Immature natural killer cell (primary cell): ENCODE data around the gene STK33. TPM values are rescaled to one million over a fixed set of nuclear protein-coding genes. Genes with fewer than 3 reads are reported as not detected.

Source experiments
- DNase-seq, 3 donors: peaks; one replicate each; pipeline ENCODE4 v3.0.0; 2022; ENCODE audit warnings: mixed read lengths in 1 of 3
- H3K27ac Mint-ChIP-seq, 6 donors: one replicate each; pipeline ENCODE4 v1.8.0; 2020; ENCODE audit warnings: mixed read lengths in 6 of 6, mild to moderate bottlenecking in 5 of 6, inconsistent platforms in 4 of 6, moderate library complexity in 3 of 6
- H3K27me3 Mint-ChIP-seq, 3 donors: one replicate each; pipeline ENCODE4 v1.8.0; 2020 to 2021; ENCODE audit warnings: low read depth in 3 of 3, mild to moderate bottlenecking in 3 of 3, mixed read lengths in 3 of 3, moderate library complexity in 3 of 3, inconsistent platforms in 1 of 3
- H3K36me3 Mint-ChIP-seq, 3 donors: one replicate each; pipeline ENCODE4 v1.8.0; 2020; ENCODE audit warnings: mixed read lengths in 3 of 3, inconsistent platforms in 2 of 3, mild to moderate bottlenecking in 2 of 3
- H3K4me1 Mint-ChIP-seq, 2 donors: one replicate each; pipeline ENCODE4 v1.8.0; 2020; ENCODE audit warnings: inconsistent platforms in 2 of 2, mild to moderate bottlenecking in 2 of 2, mixed read lengths in 2 of 2, moderate library complexity in 1 of 2
- H3K4me3 Mint-ChIP-seq, 5 donors: one replicate each; pipeline ENCODE4 v1.8.0; 2020; ENCODE audit warnings: mild to moderate bottlenecking in 5 of 5, mixed read lengths in 5 of 5, inconsistent platforms in 3 of 5, moderate library complexity in 3 of 5
- H3K9me3 Mint-ChIP-seq, 6 donors: one replicate each; pipeline ENCODE4 v1.8.0; 2020; ENCODE audit warnings: mild to moderate bottlenecking in 6 of 6, mixed read lengths in 6 of 6, inconsistent platforms in 4 of 6, moderate library complexity in 3 of 6
- polyA plus RNA-seq, 3 donors: library from polyadenylated mRNA; unstranded; fragments of 300-500 nt; fragmentation: Illumina TruSeq; gene quantifications; one replicate each; pipeline ENCODE4 v1.2.3, GENCODE V29; 2021

The STK33 gene
- polyA plus RNA-seq, 3 donors from 2014 or later: not detected

DNA sequence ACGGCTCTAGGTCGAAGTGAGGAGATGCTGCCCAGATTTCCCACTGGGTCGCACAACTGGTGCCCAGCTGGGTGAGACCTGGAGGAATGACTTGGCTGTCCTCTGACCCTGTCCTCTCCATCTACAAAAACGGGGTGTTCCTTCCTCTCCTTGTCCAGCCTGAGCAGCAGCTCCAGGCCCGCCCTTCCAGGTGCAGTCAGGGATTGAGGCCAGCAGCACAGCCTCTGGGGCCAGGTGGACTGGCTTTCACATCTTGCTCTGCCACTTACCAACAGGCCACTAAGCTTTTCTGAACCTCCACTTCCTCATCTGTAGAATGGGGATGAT is 238.6 kb downstream of the STK33 start:
- H3K9me3 Mint-ChIP-seq: no peaks in the 10 kb centered on the region
- peaks cover 0 to 6% (median 0%) of the 10 kb centered on the region in 3 donors for H3K27me3 Mint-ChIP-seq
- H3K36me3 Mint-ChIP-seq: no peaks in the 10 kb centered on the region
- DNase-seq: no peak
- no peak overlapping the region for H3K27ac Mint-ChIP-seq
- H3K4me1 Mint-ChIP-seq: peaks cover 0 to 12% of the 10 kb centered on the region in 2 donors
- H3K4me3 Mint-ChIP-seq: peak overlapping the region in 1 of 5 donors; percentile 58

DNA sequence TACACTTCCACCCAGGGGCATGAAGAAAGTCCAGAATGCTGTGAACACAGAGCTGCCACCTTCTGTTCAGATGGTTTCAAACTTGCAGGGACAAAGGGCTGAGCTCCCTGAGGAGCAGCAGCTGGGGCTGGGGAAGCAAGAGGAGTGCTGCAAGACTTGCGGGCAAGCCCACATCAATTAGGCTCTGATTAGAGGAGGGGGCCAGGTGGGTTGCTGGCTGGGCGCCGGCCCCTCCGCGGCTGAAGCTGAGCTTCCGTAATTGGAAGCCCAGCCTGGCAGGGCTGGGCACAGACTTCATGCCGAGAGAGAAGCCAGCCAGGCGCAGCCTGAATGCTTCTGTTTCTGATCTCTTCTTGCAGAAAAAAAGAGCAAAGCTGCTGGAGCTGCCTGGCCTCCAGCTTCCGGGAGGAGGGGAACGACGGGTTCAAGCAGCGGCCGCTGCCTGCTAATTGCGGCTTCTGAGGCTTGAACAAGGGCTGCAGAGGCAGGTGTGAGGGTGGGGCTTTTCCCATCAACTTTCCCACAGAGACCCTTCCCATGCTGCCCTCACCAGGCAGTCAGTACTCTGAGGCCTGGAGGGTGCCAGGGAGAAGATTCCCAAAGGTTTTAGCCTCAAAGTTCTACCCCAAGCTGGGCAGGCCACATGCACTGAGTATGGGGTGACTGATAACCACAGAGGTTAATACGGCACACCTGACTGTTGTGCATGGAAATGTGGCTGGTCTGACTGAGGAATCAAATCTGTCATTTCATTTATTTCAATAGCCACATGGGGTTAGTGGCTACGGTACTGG is 239.2 kb downstream of the STK33 start:
- no peaks in the 10 kb centered on the region for H3K9me3 Mint-ChIP-seq
- no peak overlapping the region for H3K27ac Mint-ChIP-seq
- H3K4me3 Mint-ChIP-seq: peak overlapping the region in 1 of 5 donors; percentile 33
- H3K36me3 Mint-ChIP-seq: no peaks in the 10 kb centered on the region
- peaks cover 0 to 12% of the 10 kb centered on the region in 2 donors for H3K4me1 Mint-ChIP-seq
- H3K27me3 Mint-ChIP-seq: peaks cover 0 to 6% (median 0%) of the 10 kb centered on the region in 3 donors
- no peak for DNase-seq

DNA sequence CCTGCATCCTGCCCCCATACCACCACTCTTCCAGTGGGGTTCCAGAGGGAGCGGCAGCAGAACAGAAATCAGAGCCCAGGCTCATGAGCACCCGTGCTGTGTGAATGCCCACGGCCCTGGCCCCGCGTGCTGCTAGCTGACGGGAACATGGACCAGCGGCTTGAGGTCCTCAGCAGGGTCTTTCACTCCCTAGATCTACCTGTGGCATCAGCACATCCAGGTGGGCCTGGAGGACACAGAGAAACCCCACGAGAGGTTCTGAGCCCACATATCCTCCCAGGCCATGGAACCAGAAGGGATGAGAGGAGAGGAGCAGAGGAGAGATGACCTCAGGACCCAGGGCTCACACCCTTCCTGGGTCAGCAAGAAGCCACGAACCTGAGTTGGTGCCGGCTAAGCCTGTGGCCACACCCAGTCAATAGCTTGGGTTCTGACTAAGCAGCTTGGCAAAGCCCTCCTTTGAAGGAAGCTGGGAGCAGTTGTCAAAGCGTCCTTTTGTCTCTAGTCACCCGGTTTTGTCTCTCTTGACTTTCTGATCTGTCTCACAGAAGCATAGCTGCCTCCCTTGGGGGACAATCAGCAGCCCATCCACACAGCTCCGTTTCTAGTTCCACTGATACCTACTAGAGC is 241.0 kb downstream of the STK33 start:
- H3K4me3 Mint-ChIP-seq: no peak overlapping the region
- H3K9me3 Mint-ChIP-seq: no peaks in the 10 kb centered on the region
- H3K27ac Mint-ChIP-seq: no peak overlapping the region
- H3K4me1 Mint-ChIP-seq: peaks cover 0 to 12% of the 10 kb centered on the region in 2 donors
- no peaks in the 10 kb centered on the region for H3K36me3 Mint-ChIP-seq
- peaks cover 0 to 8% (median 0%) of the 10 kb centered on the region in 3 donors for H3K27me3 Mint-ChIP-seq
- DNase-seq: no peak

DNA sequence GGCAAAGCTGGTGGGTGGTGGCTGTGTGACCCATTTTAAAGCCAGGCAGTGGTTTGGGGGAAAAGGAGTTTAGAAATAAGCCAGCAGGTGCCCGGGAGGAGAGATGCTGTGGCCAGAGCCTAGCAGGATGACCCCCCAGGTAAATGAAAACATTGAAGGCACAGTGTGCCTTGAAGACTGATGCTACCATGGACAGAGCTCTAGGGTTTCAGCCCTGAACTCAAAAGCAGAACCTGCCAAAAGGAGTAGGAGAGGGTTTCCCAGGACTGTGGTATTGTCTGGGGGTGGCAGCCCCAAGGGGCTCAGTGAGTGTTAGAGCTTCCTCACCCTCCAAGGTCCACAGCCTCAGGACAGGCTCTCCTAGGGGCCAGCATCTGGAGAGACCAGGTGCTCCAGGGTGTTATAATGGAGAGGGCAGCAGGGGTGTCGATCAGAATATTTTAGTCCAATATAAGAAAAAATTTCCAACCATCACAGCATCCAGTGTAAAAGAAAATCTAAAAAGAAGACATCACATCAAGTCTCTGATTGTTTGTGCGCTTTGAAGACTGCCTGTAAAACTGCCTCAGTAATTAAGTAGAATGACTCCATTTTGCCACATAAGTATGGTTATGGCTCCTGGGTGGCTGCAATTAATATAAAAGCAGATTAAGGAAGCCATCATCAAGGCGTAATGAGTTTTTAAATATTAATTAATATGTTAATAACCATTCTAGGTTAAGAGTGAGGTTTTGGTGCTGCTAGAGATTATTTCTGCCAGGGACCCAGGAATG is 241.7 kb downstream of the STK33 start:
- no peak for DNase-seq
- peaks cover 0 to 8% (median 0%) of the 10 kb centered on the region in 3 donors for H3K27me3 Mint-ChIP-seq
- peaks cover 0 to 12% of the 10 kb centered on the region in 2 donors for H3K4me1 Mint-ChIP-seq
- H3K36me3 Mint-ChIP-seq: no peaks in the 10 kb centered on the region
- no peak overlapping the region for H3K4me3 Mint-ChIP-seq
- no peak overlapping the region for H3K27ac Mint-ChIP-seq
- no peaks in the 10 kb centered on the region for H3K9me3 Mint-ChIP-seq

DNA sequence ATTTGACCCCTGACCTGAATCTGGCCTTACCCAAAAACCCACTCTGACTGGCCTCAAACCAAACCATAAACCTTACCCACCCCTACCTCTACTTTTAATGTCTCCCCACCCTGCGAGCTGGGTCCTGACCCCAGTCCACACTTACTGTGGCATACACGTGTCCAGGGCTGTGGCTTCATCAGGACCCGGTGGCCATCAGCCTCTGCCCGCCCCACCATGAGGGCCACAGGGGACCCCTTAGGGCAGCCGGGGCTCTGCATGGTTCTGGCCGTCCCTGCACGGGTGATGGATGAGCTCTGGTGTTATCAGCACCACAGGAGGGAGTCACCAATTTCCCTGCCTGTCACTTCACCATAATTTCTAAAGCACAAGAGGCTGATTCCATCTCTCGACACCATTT is 242.8 kb downstream of the STK33 start:
- Mint-ChIP-seq H3K4me1 (peaks cover 0 to 12% of the 10 kb centered on the region in 2 donors), H3K27ac (no peak overlapping the region), H3K4me3 (no peak overlapping the region), H3K9me3 (no peaks in the 10 kb centered on the region), H3K36me3 (no peaks in the 10 kb centered on the region), H3K27me3 (peaks cover 0 to 8% (median 0%) of the 10 kb centered on the region in 3 donors)
- no peak for DNase-seq

DNA sequence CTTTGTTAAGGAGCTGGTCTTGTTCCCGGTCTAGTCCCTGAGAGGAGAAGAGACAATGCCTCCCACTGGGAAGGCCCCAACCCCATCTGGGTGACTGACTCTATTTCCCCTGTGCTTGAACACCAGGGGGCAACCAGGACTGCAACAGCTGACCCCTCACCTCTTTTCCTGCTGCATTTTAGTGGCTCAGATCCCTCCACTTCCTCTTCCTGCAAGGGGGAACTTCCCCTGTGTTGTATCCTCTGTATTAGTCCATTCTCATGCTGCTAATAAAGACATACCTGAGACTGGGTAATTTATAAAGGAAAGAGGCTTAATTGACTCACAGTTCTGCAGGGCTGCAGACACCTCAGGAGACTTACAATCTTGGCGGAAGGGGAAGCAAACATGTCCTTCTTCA is 246.1 kb downstream of the STK33 start:
- no peak for DNase-seq
- Mint-ChIP-seq H3K9me3 (no peaks in the 10 kb centered on the region), H3K36me3 (no peaks in the 10 kb centered on the region), H3K27ac (no peak overlapping the region), H3K4me3 (no peak overlapping the region), H3K4me1 (no peaks in the 10 kb centered on the region), H3K27me3 (peaks cover 0 to 4% (median 0%) of the 10 kb centered on the region in 3 donors)

DNA sequence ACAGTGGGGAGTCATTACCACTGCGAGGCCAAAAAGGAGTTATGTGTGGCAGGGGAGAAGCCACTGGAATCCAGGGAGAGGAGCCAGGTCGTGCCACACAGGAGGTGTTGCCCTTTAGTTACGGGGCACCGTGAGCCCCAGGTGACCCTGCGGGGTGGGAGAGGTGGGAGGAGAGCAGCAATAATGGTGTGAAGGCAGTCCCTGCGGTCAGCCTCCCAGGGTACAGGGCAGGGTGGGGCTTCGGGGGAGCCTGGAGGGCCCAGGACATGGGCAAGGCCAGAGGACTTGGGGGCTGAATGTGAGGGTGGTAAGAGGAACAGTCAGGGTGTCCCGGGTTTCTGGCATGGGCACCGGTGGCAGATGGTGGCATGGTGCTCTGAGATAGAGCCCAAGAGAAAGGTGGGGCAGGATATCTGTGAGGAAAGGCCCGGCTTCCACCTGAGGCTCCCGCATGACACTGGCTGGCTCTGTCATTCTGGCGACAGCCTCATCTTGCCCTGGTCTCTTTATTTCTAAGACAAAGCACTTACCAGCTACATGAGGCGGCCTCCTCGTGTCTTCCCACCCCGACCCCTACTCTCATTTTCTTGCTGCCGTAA is 247.8 kb downstream of the STK33 start:
- Mint-ChIP-seq H3K27ac (no peak overlapping the region), H3K4me1 (no peaks in the 10 kb centered on the region), H3K4me3 (no peak overlapping the region), H3K36me3 (no peaks in the 10 kb centered on the region), H3K9me3 (no peaks in the 10 kb centered on the region), H3K27me3 (peaks cover 0 to 4% (median 2%) of the 10 kb centered on the region in 3 donors)
- no peak for DNase-seq

DNA sequence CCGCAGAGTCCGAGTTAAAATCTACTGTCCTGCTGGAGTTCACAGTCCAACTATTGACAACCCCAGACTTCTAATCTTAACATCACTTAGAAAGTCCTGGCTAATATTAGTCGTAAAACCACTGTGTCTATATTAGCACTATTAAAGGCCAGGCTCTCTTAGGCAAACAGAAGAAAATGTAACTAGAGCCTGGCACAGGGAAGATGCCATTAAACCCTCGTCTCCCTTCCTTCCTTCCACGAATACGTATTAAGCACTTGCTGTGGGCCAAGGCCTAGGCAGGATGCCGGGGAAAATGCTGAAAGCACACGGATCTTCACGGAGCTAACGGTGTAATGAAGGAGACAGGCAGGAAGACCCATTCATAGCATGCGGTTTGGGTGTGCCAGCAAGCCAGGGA is 248.8 kb downstream of the STK33 start:
- Mint-ChIP-seq H3K27ac (no peak overlapping the region), H3K4me1 (no peaks in the 10 kb centered on the region), H3K36me3 (no peaks in the 10 kb centered on the region), H3K27me3 (peaks cover 0 to 2% (median 2%) of the 10 kb centered on the region in 3 donors), H3K4me3 (no peak overlapping the region), H3K9me3 (no peaks in the 10 kb centered on the region)
- no peak for DNase-seq

DNA sequence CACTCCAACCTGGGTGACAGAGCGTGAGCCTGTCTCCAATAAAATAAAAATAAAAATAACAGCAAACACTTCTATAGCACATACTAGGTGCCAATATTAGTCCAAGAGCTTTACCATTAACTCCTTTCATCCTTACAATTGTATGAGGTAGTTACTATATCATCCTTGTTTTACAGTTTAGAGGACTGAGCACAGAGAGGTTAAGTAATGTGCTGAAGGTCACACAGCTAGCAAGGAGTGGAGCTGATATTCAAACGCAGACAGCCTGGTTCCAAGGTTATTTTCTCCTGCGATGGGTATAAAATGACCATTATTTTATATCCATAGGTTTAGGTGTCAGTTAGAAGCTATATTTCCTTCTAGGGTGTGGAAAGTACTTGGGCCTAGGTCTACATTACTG is 249.7 kb downstream of the STK33 start:
- no peaks in the 10 kb centered on the region for H3K9me3 Mint-ChIP-seq
- peaks cover 0 to 2% (median 2%) of the 10 kb centered on the region in 3 donors for H3K27me3 Mint-ChIP-seq
- H3K4me3 Mint-ChIP-seq: no peak overlapping the region
- H3K4me1 Mint-ChIP-seq: no peaks in the 10 kb centered on the region
- DNase-seq: no peak
- H3K36me3 Mint-ChIP-seq: no peaks in the 10 kb centered on the region
- H3K27ac Mint-ChIP-seq: no peak overlapping the region

DNA sequence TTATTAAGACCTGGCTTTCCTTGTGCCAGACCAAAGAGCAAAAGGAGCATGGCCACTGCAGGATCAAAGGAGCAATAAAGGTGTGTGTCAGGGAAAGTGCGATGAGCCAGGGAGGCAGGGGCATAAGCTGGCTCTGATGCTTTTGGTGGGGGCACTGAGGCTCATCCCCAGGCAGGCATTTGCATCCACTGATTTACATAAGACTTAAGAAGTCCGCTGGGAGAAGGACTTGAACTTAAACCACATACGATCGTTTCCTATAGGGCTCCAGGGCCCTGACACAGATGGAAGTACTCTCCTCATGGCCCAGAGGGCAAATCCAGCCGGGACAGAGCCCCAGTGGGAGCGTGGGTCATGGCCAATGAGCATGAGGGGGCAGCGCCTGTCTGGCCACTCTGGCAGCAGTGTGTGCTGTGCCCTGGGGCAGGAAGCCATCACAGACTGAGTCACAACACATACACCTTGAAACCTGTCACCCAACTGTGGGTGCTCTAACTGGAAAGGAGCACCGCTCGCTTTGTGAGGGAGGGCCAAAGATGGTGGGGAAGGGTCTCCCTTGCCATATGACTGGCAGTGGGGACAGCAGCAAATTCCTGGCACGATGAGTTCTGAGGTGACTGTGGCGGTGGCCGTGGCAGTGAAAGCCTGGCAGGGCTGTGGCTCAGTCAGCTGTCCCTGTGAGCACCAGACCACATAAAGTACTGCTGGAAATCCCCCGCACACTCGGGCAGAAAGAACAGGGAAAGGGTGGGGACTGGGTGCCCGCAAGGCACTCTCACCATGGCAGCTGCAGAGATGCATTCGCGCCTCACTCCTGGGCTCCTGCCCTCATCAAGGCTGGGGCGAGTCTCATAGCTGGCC is 251.0 kb downstream of the STK33 start:
- DNase-seq: no peak
- Mint-ChIP-seq H3K27me3 (peaks cover 0 to 2% (median 0%) of the 10 kb centered on the region in 3 donors), H3K4me3 (no peak overlapping the region), H3K4me1 (no peaks in the 10 kb centered on the region), H3K27ac (no peak overlapping the region), H3K36me3 (no peaks in the 10 kb centered on the region), H3K9me3 (no peaks in the 10 kb centered on the region)

DNA sequence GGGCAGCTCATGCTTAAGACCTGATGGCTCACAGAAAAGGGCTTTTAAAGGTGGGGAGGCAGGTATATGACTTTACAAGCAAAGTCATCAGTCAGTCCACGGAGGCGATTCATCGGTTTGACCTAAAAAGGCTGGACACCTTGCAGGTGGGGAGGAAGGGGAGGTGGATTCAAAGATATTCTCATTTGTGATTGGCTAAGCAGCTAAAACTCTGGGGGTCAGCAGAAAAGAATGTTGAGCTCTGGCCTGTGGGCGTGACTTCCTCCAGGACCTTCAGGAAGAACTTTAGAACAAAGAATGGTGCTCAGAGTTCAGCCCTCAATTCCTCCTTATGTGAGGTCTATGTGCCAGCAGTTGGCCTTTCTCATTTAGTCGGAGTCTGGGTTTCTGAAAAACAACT is 252.0 kb downstream of the STK33 start:
- H3K27ac Mint-ChIP-seq: no peak overlapping the region
- no peaks in the 10 kb centered on the region for H3K4me1 Mint-ChIP-seq
- H3K36me3 Mint-ChIP-seq: no peaks in the 10 kb centered on the region
- H3K4me3 Mint-ChIP-seq: no peak overlapping the region
- H3K9me3 Mint-ChIP-seq: no peaks in the 10 kb centered on the region
- H3K27me3 Mint-ChIP-seq: peaks cover 0 to 2% (median 0%) of the 10 kb centered on the region in 3 donors
- no peak for DNase-seq
